ENCODE results near the gene MPV17L2. TPM values are rescaled to one million over a fixed set of nuclear protein-coding genes. Genes with fewer than 3 reads are reported as not detected.
A peak's percentile ranks its signal among the peaks of the same experiment; 100 is the strongest.

Gene MPV17L2
- total RNA-seq, 1 donor from 2014 or later = 10.6 TPM

GRCh38 chr19:18152817-18153555 is 40.0 kb upstream of the MPV17L2 start, which contains the start of gene PIK3R2:
Gene PIK3R2 (plus strand): TSS chr19:18153163. CDS start chr19:18155880, 2,717 bp downstream.
- Mint-ChIP-seq H3K4me1 (ENCODE audit: low read depth) (peaks cover 11% of the 10 kb centered on the region), H3K27me3 (no peaks in the 10 kb centered on the region), H3K9me3 (ENCODE audit: low read depth) (no peaks in the 10 kb centered on the region), H3K27ac (peak within 1 kb of the TSS; percentile 98), H3K36me3 (ENCODE audit: insufficient read depth) (peaks cover 3% of the 10 kb centered on the region), H3K4me3 (ENCODE audit: low read depth) (peak within 1 kb of the TSS; percentile 85)
- no peak for TF ChIP-seq CTCF (IDR thresholded peaks at IDR 0.05; ENCODE audit: unreplicated experiment)
- DNase-seq (ENCODE audit: low spot score, unreplicated experiment) = peak; percentile 100

GRCh38 chr19:18153556-18154134 is 39.4 kb upstream of the MPV17L2 start:
- Mint-ChIP-seq H3K9me3 (ENCODE audit: low read depth) (no peaks in the 10 kb centered on the region), H3K4me1 (ENCODE audit: low read depth) (peaks cover 11% of the 10 kb centered on the region), H3K36me3 (ENCODE audit: insufficient read depth) (peaks cover 3% of the 10 kb centered on the region), H3K4me3 (ENCODE audit: low read depth) (peak overlapping the region; percentile 85), H3K27me3 (no peaks in the 10 kb centered on the region), H3K27ac (peak overlapping the region; percentile 90)
- no peak for DNase-seq (ENCODE audit: low spot score, unreplicated experiment)
- no peak for TF ChIP-seq CTCF (IDR thresholded peaks at IDR 0.05; ENCODE audit: unreplicated experiment)

DNA sequence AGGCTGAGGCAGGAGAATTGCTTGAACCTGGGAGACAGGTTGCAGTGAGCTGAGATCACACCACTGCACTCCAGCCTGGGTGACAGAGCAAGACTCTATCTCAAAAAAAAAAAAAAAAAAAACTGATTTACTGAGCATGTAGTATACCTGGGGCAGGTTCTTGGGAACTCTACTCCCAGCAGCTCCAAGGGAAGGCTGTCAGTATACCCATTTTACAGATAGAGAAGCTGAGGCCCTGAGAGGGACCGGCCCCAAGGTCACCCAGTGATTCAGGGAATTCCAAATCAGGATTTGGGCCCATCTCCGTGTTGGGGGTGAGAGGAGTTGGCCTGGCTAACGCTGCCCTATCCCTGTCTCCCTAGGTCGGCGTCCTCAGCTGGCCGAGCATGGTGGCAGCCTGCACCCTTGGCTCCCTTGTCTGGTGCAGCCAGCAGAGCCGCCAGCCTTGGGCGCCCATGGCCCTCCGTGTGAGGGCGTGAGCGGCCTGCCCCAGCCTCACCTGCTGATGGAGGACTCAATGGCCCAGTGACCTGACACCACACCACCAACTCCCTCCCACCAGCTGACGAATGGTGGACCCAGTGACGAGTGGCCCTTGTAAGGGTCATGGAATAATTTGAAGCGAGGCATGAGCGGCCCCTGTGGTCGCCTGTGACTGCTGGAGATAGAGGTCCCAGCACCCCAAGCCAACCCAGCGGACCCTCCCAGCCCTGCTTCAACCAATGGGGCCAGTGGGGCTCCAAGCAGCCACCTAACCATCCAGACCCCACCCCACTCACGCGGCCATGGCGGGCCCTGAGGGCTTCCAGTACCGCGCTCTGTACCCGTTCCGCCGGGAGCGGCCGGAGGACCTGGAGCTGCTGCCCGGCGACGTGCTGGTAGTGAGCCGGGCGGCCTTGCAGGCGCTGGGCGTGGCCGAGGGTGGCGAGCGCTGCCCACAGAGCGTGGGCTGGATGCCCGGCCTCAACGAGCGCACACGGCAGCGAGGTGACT is 37.6 kb upstream of the MPV17L2 start:
- Mint-ChIP-seq H3K4me3 (ENCODE audit: low read depth) (no peak overlapping the region), H3K27me3 (no peaks in the 10 kb centered on the region), H3K9me3 (ENCODE audit: low read depth) (no peaks in the 10 kb centered on the region), H3K4me1 (ENCODE audit: low read depth) (peaks cover 11% of the 10 kb centered on the region), H3K27ac (no peak overlapping the region), H3K36me3 (ENCODE audit: insufficient read depth) (peaks cover 4% of the 10 kb centered on the region)
- TF ChIP-seq CTCF (IDR thresholded peaks at IDR 0.05; ENCODE audit: unreplicated experiment) = no peak
- no peak for DNase-seq (ENCODE audit: low spot score, unreplicated experiment)

GRCh38 chr19:18156268-18156667 is 36.8 kb upstream of the MPV17L2 start:
- H3K4me3 Mint-ChIP-seq (ENCODE audit: low read depth) = no peak overlapping the region

More at GRCh38 chr19:18156268-18156667, 36.8 kb upstream of the MPV17L2 start:
- no peak overlapping the region for H3K27ac Mint-ChIP-seq
- H3K4me1 Mint-ChIP-seq (ENCODE audit: low read depth) = peaks cover 11% of the 10 kb centered on the region
- peaks cover 5% of the 10 kb centered on the region for H3K36me3 Mint-ChIP-seq (ENCODE audit: insufficient read depth)
- H3K9me3 Mint-ChIP-seq (ENCODE audit: low read depth) = no peaks in the 10 kb centered on the region
- H3K27me3 Mint-ChIP-seq = no peaks in the 10 kb centered on the region
- TF ChIP-seq CTCF (IDR thresholded peaks at IDR 0.05; ENCODE audit: unreplicated experiment) = no peak
- no peak for DNase-seq (ENCODE audit: low spot score, unreplicated experiment)

All from progenitor cell of endocrine pancreas (in vitro differentiated cells).